HepG2 (cell line): ENCODE measurements around the gene RGS6. TPM values are rescaled to one million over a fixed set of nuclear protein-coding genes. Genes with fewer than 3 reads are reported as not detected.

Experiments used
- ATAC-seq: fragments of 200-7000 bp; cut with Tn5 transposase; 3 replicates; pipeline ENCODE4 v1.9.1; 2020; ENCODE audit warnings: mild to moderate bottlenecking, moderate library complexity
- BruUV-seq: library from RNA; stranded (reverse); fragments of 400-500 nt; replicated peaks from 2 replicates; lab custom pipeline; 2021; lab: Mats Ljungman, UMichigan
- CTCF ChIA-PET: fragments of 300-600 bp; formaldehyde crosslinking; extraction: SDS; loops from one replicate; lab custom pipeline; 2021; ENCODE audit warnings: low total read pairs, inconsistent platforms, low intra/inter-chr PET ratio; lab: Yijun Ruan, JAX
- POLR2A ChIA-PET: fragments of 350-600 bp; sonication (Branson Sonifier 250); formaldehyde crosslinking; loops from one replicate; lab custom pipeline; 2020; ENCODE audit warnings: antibody characterized with exemption, inconsistent platforms; lab: Yijun Ruan, JAX
- DNase-seq: peaks from one replicate; pipeline ENCODE4 v3.0.0-alpha.2; 2015; ENCODE audit warnings: low spot score
- FAIRE-seq: peaks from 3 replicates; lab custom pipeline; 2011; peaks lifted over from hg19 to GRCh38; lab: Jason Lieb, UNC
- H2AFZ ChIP-seq: one replicate; pipeline ENCODE4 v1.6.1; 2011; ENCODE audit warnings: low read length, inconsistent platforms
- H3K27ac ChIP-seq: fragments of 300-600 bp; 3 replicates; pipeline ENCODE4 v1.8.0; 2011; ENCODE audit warnings: mixed run types, mild to moderate bottlenecking, mixed read lengths, low read length, inconsistent platforms; ENCODE audit not compliant: insufficient read depth; ENCODE audit errors: extremely low read length
- H3K27me3 ChIP-seq, 2 experiments: fragments of 200-600 bp in 1 of 2; 2 replicates in 1 of 2; 3 replicates in 1 of 2; pipeline versions ENCODE4 v1.6.0 to v1.8.0; 2011; ENCODE audit warnings: low read length in 2 of 2, mild to moderate bottlenecking in 2 of 2, moderate library complexity in 2 of 2, inconsistent platforms in 1 of 2; ENCODE audit not compliant: insufficient read depth in 2 of 2, control insufficient read depth in 1 of 2
- H3K36me3 ChIP-seq, 2 experiments: fragments of 200-600 bp in 1 of 2; replicated peaks in 1 of 2; 2 replicates in 1 of 2; 3 replicates in 1 of 2; pipeline versions ENCODE4 v1.5.1 to v1.8.0; 2011; ENCODE audit warnings: low read length in 2 of 2, inconsistent platforms in 1 of 2; ENCODE audit not compliant: insufficient read depth in 2 of 2, control insufficient read depth in 1 of 2
- H3K4me1 ChIP-seq: 2 replicates; pipeline ENCODE4 v1.5.1; 2012; ENCODE audit warnings: low read length, inconsistent platforms; ENCODE audit not compliant: insufficient read depth
- H3K4me2 ChIP-seq: 2 replicates; pipeline ENCODE4 v1.6.0; 2011; ENCODE audit warnings: low read depth, low read length, inconsistent platforms
- H3K4me3 ChIP-seq, 3 experiments: fragments of 200-600 bp in 1 of 3; sonication (generic), shearing (Covaris generic) in 1 of 3; replicated peaks in 1 of 3; 2 replicates each; pipeline ENCODE4 v1.5.1; 2011 to 2016; ENCODE audit warnings: low read length in 3 of 3, inconsistent platforms in 2 of 3, low read depth in 2 of 3, mild to moderate bottlenecking in 2 of 3, control low read depth in 1 of 3, mixed read lengths in 1 of 3; ENCODE audit not compliant: insufficient read depth in 1 of 3
- H3K79me2 ChIP-seq: one replicate; pipeline ENCODE4 v1.6.1; 2011; ENCODE audit warnings: low read length, inconsistent platforms; ENCODE audit not compliant: insufficient read depth
- H3K9ac ChIP-seq: 2 replicates; pipeline ENCODE4 v1.6.0; 2011; ENCODE audit warnings: mild to moderate bottlenecking, low read depth, low read length, inconsistent platforms; ENCODE audit not compliant: insufficient read depth
- H3K9me3 ChIP-seq: 2 replicates; pipeline ENCODE4 v1.5.1; 2012; ENCODE audit warnings: mild to moderate bottlenecking, low read length
- H4K20me1 ChIP-seq: 2 replicates; pipeline ENCODE4 v1.6.0; 2011; ENCODE audit warnings: inconsistent platforms, mild to moderate bottlenecking, low read length, moderate library complexity; ENCODE audit not compliant: insufficient read depth
- ATF7 ChIP-seq, 2 experiments: fragments of 450-650 bp in 1 of 2; sonication (generic) in 1 of 2; formaldehyde crosslinking in 1 of 2; IDR thresholded peaks; 2 replicates each; pipeline versions ENCODE4 v1.4.0 to v1.6.1; 2016 to 2020; ENCODE audit warnings: antibody characterized with exemption in 1 of 2, mild to moderate bottlenecking in 1 of 2, missing genetic modification reagents in 1 of 2
- CREB1 ChIP-seq, 2 experiments: fragments of 450-650 bp in 1 of 2; IDR thresholded peaks; 2 replicates each; pipeline ENCODE4 v1.6.1; 2016 to 2017; ENCODE audit warnings: control low read depth in 1 of 2, mild to moderate bottlenecking in 1 of 2, missing compliant biosample characterization in 1 of 2, missing genetic modification characterization in 1 of 2
- FLYWCH1 ChIP-seq: sonication (generic); formaldehyde crosslinking; IDR thresholded peaks from 2 replicates; pipeline ENCODE4 v1.8.1; 2023; ENCODE audit warnings: mild to moderate bottlenecking, missing genetic modification reagents
- IRF2 ChIP-seq: IDR thresholded peaks from 2 replicates; pipeline ENCODE4 v1.6.1; 2018; ENCODE audit warnings: missing genetic modification reagents, missing compliant biosample characterization
- MYPOP ChIP-seq: sonication (generic); formaldehyde crosslinking; IDR thresholded peaks from 2 replicates; pipeline ENCODE4 v1.8.1; 2023; ENCODE audit warnings: mild to moderate bottlenecking, moderate library complexity, missing genetic modification reagents
- NFE2 ChIP-seq: sonication (generic); formaldehyde crosslinking; IDR thresholded peaks from 2 replicates; pipeline ENCODE4 v1.4.0; 2020; ENCODE audit warnings: missing genetic modification reagents
- NR0B2 ChIP-seq: sonication (generic); formaldehyde crosslinking; IDR thresholded peaks from 2 replicates; pipeline ENCODE4 v1.4.0; 2020; ENCODE audit warnings: mild to moderate bottlenecking, missing genetic modification reagents
- NR2C2 ChIP-seq: sonication (generic); formaldehyde crosslinking; IDR thresholded peaks from 2 replicates; pipeline ENCODE4 v1.4.0; 2020; ENCODE audit warnings: missing genetic modification reagents, mild to moderate bottlenecking, moderate library complexity, borderline replicate concordance
- PAWR ChIP-seq: sonication (generic); formaldehyde crosslinking; IDR thresholded peaks from 2 replicates; pipeline ENCODE4 v1.4.0; 2020; ENCODE audit warnings: missing genetic modification reagents, mild to moderate bottlenecking, borderline replicate concordance
- RAD51 ChIP-seq: fragments of 450-650 bp; IDR thresholded peaks from 2 replicates; pipeline ENCODE4 v1.6.1; 2016; ENCODE audit warnings: borderline replicate concordance
- RXRB ChIP-seq: IDR thresholded peaks from 2 replicates; pipeline ENCODE4 v1.6.1; 2016; ENCODE audit warnings: borderline replicate concordance, missing genetic modification reagents, missing compliant biosample characterization
- SOX5 ChIP-seq: IDR thresholded peaks from 2 replicates; pipeline ENCODE4 v1.6.1; 2016; ENCODE audit warnings: borderline replicate concordance
- TSC22D2 ChIP-seq: sonication (generic); formaldehyde crosslinking; IDR thresholded peaks from 2 replicates; pipeline ENCODE4 v1.5.1; 2020; ENCODE audit warnings: missing genetic modification reagents, mild to moderate bottlenecking, borderline replicate concordance
- ZFYVE20 ChIP-seq: sonication (generic); formaldehyde crosslinking; IDR thresholded peaks from 2 replicates; pipeline ENCODE4 v1.8.0; 2023; ENCODE audit warnings: low read depth, mild to moderate bottlenecking, moderate library complexity, missing genetic modification reagents, borderline replicate concordance
- ZNF20 ChIP-seq: sonication (generic); formaldehyde crosslinking; IDR thresholded peaks from 2 replicates; pipeline ENCODE4 v1.4.0; 2020; ENCODE audit warnings: mild to moderate bottlenecking, moderate library complexity, missing genetic modification reagents
- WGBS: methylation state at CpG from one replicate; pipeline ENCODE4 v1.1.6; 2017; ENCODE audit warnings: low lambda C conversion rate; 5-methylcytosine and 5-hydroxymethylcytosine counted together
- in situ Hi-C: cut with HindIII; loops from 2 replicates; pipeline ENCODE4 v1.10.0; 2017; ENCODE audit warnings: low pct_unique_long_range_greater_than_20kb; ENCODE audit not compliant: extremely low pct_ligation_motif_present
- intact Hi-C: fragments of 100-400 bp; cut with micrococcal nuclease; formaldehyde crosslinking; loops from one replicate; pipeline ENCODE4 v1.10.0; 2022; ENCODE audit not compliant: unreplicated experiment
- polyA plus RNA-seq, 8 experiments: library from polyadenylated mRNA; depleted of rRNA in 3 of 8; stranded (reverse) in 7 of 8; unstranded in 1 of 8; fragments of >200 nt; fragmentation: Illumina TruSeq in 4 of 8; extraction: Trizol in 4 of 8; gene quantifications; 2 replicates each; pipeline versions ENCODE4 v1.2.1 to v1.2.3, GENCODE V29; 2011 to 2016; ENCODE audit warnings: low read depth in 4 of 8, missing spikeins in 1 of 8, mixed read lengths in 1 of 8; ENCODE audit not compliant: insufficient read depth in 1 of 8
- total RNA-seq, 5 experiments: library from RNA; depleted of rRNA; stranded (reverse); fragments of >200 nt; fragmentation: Illumina TruSeq; extraction: Trizol; gene quantifications; 2 replicates each; pipeline ENCODE4 v1.2.3, GENCODE V29; 2016; ENCODE audit warnings: low read depth in 1 of 5

The RGS6 gene
- total and polyA plus RNA-seq, 2 of the 13 experiments (the other 11 are each of a cell fraction or from before 2014, with no cell fraction given): not detected

DNA sequence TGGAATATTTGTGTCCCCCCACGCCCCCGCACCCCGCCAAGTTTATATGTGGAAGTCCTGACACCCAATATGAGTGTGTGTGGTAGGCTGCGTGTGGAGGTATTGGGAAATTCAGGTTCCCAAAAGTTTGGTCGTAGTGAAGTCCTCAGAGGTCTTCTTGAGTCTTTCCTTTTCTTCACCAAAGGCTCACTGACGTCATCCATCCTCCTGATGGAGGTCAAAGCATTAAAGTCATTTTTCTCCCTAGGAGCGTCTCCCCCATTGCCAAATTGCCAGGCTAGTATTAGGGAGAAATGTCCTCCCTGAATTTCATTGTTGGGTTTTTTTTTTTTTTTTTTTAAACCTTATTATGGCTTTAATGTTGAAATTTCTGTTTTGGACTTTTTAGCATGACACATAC, 113.7 kb downstream of the RGS6 start:
- Histone ChIP-seq H4K20me1 (no peaks in the 10 kb centered on the region), H3K9ac (no peak overlapping the region), H3K4me1 (no peaks in the 10 kb centered on the region), H3K79me2 (no peaks in the 10 kb centered on the region), H3K27me3 (no peaks in the 10 kb centered on the region), H3K36me3 (no peaks in the 10 kb centered on the region), H3K9me3 (peaks cover 3% of the 10 kb centered on the region; the same call in 1 of the 2 replicates), H3K27ac (no peak overlapping the region), H3K4me3 (no peak overlapping the region), H3K4me2 (no peak overlapping the region), H2AFZ (no peak overlapping the region)
- in situ Hi-C loops: no loop called here
- no TSS peak for BruUV-seq
- DNase-seq (no peak), ATAC-seq (no peak), FAIRE-seq (no peak)
- ChIA-PET POLR2A (no interaction called here), CTCF (no interaction called here)
- intact Hi-C loops: no loop called here
- under 1% methylated on average over 7 of the region's 7 CpGs for WGBS
- TF ChIP-seq CREB1 (IDR thresholded peaks at IDR 0.05) (peak; percentile 85), CREB1 (CRISPR knock-in tag; IDR thresholded peaks at IDR 0.05) (no peak), SOX5 (CRISPR knock-in tag) (no peak), MYPOP (no peak), ATF7 (IDR thresholded peaks at IDR 0.05) (peak; percentile 85), ATF7 (CRISPR knock-in tag; IDR thresholded peaks at IDR 0.05) (no peak)

DNA sequence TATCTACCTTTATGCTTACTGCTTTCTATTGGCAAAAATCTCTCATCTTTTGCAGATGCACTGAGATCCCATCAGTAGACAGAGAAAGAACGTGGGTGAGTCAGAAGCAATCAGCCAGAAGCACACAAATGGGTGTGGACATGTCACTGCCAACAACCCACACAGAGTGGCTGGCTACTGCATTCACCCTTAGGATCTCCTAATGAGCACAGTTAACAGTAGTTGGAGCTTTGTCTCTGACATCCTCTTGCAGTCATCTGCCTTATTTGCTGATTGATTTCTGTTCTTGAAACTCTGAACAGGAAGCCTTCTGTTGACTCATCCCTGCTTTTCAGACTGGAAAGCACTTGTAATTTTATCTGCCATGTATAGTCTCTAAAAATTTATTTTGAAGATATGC, 117.2 kb downstream of the RGS6 start:
- no TSS peak for BruUV-seq
- Histone ChIP-seq H2AFZ (no peak overlapping the region), H3K9me3 (no peaks in the 10 kb centered on the region), H3K4me2 (no peak overlapping the region), H3K27me3 (no peaks in the 10 kb centered on the region), H3K4me3 (no peak overlapping the region), H3K36me3 (no peaks in the 10 kb centered on the region), H3K4me1 (no peaks in the 10 kb centered on the region), H4K20me1 (no peaks in the 10 kb centered on the region), H3K79me2 (no peaks in the 10 kb centered on the region), H3K9ac (no peak overlapping the region), H3K27ac (no peak overlapping the region)
- intact Hi-C loops: no loop called here
- POLR2A ChIA-PET: no interaction called here
- DNase-seq (no peak), ATAC-seq (no peak), FAIRE-seq (no peak)
- in situ Hi-C loops: no loop called here
- CTCF ChIA-PET: no interaction called here
- 0% methylated on average over 1 of the region's 1 CpG for WGBS
- TF ChIP-seq NR2C2 (CRISPR knock-in tag) (no peak), NFE2 (no peak), IRF2 (CRISPR knock-in tag) (no peak), FLYWCH1 (CRISPR knock-in tag) (no peak), ZFYVE20 (no peak), ZNF20 (CRISPR knock-in tag) (no peak), RXRB (CRISPR knock-in tag) (no peak), NR0B2 (CRISPR knock-in tag) (no peak), PAWR (no peak), RAD51 (no peak), TSC22D2 (CRISPR knock-in tag) (no peak)
